ENCODE data around the gene MBD5. TPM values are rescaled to one million over a fixed set of nuclear protein-coding genes. Genes with fewer than 3 reads are reported as not detected.

Gene MBD5
- total RNA-seq, 1 experiment from 2014 or later, result 12.6 TPM

DNA sequence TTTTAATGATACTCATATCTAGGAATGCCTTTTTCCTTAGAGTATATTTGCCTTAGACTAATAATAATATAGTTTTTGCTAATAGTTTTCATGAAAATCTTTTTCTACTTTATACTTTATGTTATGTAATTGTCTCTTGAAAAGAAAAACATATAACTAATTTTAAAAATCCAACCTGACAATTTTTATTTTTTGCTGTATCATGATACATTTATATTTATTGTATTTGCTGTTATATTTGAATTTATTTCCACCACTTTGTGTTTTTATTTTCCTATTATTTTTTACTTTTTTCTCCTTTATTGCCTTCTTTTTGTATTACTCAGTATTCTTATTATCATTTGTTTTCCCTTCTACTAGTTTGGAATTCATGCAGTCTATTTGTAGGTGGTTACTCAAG, 85.4 kb downstream of the MBD5 start:
- no peak for DNase-seq (ENCODE audit: low read depth in 1 of 2, low spot score in 2 of 2)
- H3K9me3 ChIP-seq (replicated peaks), result no peaks in the 10 kb centered on the region
- H3K27me3 ChIP-seq (replicated peaks), result no peaks in the 10 kb centered on the region
- no peak overlapping the region for H3K4me3 ChIP-seq
- no peaks in the 10 kb centered on the region for H3K36me3 ChIP-seq
- H3K4me1 ChIP-seq (replicated peaks), result no peaks in the 10 kb centered on the region
- H3K27ac ChIP-seq, result no peak overlapping the region

DNA sequence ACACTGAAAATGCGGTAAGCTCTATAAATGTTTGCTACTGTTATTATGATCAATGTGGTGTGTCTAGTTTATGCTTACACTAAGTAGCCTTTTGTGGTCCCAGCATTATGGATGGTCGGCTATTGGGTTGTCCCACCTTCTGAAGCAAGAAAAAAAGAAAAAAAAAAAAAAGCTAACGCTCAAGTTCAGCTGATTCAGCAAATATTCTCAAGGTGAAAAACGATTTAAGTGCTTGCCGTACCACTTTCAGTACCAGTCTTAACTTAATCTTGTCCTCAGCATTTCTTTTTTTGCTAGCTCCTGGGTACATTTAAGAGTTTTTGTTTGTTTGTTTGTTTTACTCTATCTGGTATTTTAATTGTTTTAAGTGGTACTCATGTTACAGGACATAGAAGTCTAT, 87.5 kb downstream of the MBD5 start:
- H3K9me3 ChIP-seq (replicated peaks), result no peaks in the 10 kb centered on the region
- no peak overlapping the region for H3K27ac ChIP-seq
- H3K36me3 ChIP-seq, result no peaks in the 10 kb centered on the region
- no peak overlapping the region for H3K4me3 ChIP-seq
- no peaks in the 10 kb centered on the region for H3K4me1 ChIP-seq (replicated peaks)
- H3K27me3 ChIP-seq (replicated peaks), result no peaks in the 10 kb centered on the region
- no peak for DNase-seq (ENCODE audit: low read depth in 1 of 2, low spot score in 2 of 2)

GRCh38 chr2:148110184-148110583, 89.3 kb downstream of the MBD5 start:
- Histone ChIP-seq H3K4me1 (replicated peaks) (no peaks in the 10 kb centered on the region), H3K27me3 (replicated peaks) (no peaks in the 10 kb centered on the region), H3K36me3 (no peaks in the 10 kb centered on the region), H3K9me3 (replicated peaks) (no peaks in the 10 kb centered on the region), H3K4me3 (no peak overlapping the region), H3K27ac (no peak overlapping the region)
- DNase-seq (ENCODE audit: low read depth in 1 of 2, low spot score in 2 of 2), result no peak

- no peaks in the 10 kb centered on the region; the same call in 1 of the 2 replicates for H3K36me3 ChIP-seq
- no peak overlapping the region for H3K4me3 ChIP-seq
- no peaks in the 10 kb centered on the region for H3K4me1 ChIP-seq (replicated peaks)
- DNase-seq (ENCODE audit: low read depth in 1 of 2, low spot score in 2 of 2), result no peak
- no peaks in the 10 kb centered on the region for H3K9me3 ChIP-seq (replicated peaks)
- no peaks in the 10 kb centered on the region for H3K27me3 ChIP-seq (replicated peaks)
- no peak overlapping the region for H3K27ac ChIP-seq
These were observed 101.9 kb downstream of the MBD5 start for GRCh38 chr2:148122788-148123187.

DNA sequence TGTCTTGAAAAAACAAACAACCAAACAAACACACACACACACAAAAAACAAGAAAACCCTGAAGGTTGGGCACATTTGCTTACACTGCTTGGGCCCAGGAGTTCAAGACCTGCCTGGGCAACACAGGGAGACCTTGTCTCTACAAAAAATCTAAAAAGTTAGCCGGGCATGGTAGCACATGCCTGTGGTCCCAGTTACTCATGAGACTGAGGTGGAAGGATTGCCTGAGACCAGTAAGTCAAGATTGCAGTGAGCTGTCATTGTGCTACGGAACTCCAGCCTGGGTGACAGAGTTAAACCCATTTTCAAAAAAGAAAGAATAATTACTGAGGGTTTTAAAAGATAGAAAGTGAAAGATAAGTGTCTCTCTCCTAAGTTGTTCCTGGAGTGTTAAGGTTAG, 103.4 kb downstream of the MBD5 start:
- no peak for DNase-seq (ENCODE audit: low read depth in 1 of 2, low spot score in 2 of 2)
- no peak overlapping the region for H3K4me3 ChIP-seq
- H3K27me3 ChIP-seq (replicated peaks), result no peaks in the 10 kb centered on the region
- H3K36me3 ChIP-seq, result no peaks in the 10 kb centered on the region; the same call in 1 of the 2 replicates
- no peaks in the 10 kb centered on the region for H3K9me3 ChIP-seq (replicated peaks)
- H3K27ac ChIP-seq, result no peak overlapping the region
- H3K4me1 ChIP-seq (replicated peaks), result no peaks in the 10 kb centered on the region

DNA sequence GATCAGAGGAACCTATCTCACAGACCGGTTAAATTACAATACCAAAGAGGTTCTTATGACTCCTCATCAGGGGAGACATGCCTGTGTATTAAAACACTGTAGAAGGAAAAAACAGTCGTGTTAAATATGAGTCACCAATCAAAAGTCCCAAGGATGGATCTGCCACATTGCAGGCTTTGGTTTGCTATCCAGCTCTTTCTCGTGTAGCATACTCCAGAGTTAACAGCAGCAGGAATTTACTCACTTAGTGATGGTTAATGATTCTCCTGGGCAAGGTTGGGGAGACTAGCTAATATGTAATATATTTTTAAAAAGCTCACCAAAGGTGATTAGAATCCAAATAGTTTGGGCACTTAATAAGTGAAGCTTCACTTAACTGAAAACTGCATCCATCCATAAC, 109.7 kb downstream of the MBD5 start:
- no peaks in the 10 kb centered on the region for H3K4me1 ChIP-seq (replicated peaks)
- no peak overlapping the region for H3K27ac ChIP-seq
- H3K36me3 ChIP-seq, result no peaks in the 10 kb centered on the region; the same call in 1 of the 2 replicates
- no peaks in the 10 kb centered on the region for H3K27me3 ChIP-seq (replicated peaks)
- no peak for DNase-seq (ENCODE audit: low read depth in 1 of 2, low spot score in 2 of 2)
- H3K4me3 ChIP-seq, result no peak overlapping the region
- no peaks in the 10 kb centered on the region for H3K9me3 ChIP-seq (replicated peaks)

- Histone ChIP-seq H3K4me3 (no peak overlapping the region), H3K27me3 (replicated peaks) (no peaks in the 10 kb centered on the region), H3K36me3 (no peaks in the 10 kb centered on the region; the same call in 1 of the 2 replicates), H3K9me3 (replicated peaks) (no peaks in the 10 kb centered on the region; the same call in 1 of the 2 replicates), H3K4me1 (replicated peaks) (no peaks in the 10 kb centered on the region), H3K27ac (no peak overlapping the region)
- DNase-seq (ENCODE audit: low read depth in 1 of 2, low spot score in 2 of 2), result no peak
These were observed 111.5 kb downstream of the MBD5 start for GRCh38 chr2:148132412-148132811.

DNA sequence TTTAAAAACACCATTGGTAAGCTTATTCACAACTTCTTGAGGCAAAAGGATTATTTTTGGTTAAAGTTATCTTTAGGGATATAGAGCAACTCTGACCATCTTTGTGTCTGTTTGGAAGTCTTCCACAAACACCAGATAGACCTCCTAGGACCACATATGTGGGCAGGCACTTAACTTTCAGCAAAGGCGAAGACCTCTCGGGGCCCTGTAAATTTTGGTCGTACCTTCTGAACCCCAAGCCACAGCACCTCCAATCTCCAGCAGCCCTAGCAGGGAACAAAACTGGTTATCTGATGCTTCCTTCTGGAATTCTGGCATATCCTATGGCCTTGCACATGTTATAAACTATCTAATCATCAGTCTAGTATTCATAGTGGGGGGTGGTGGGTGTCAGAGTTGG, 114.8 kb downstream of the MBD5 start:
- no peaks in the 10 kb centered on the region for H3K27me3 ChIP-seq (replicated peaks)
- DNase-seq (ENCODE audit: low read depth in 1 of 2, low spot score in 2 of 2), result no peak
- H3K4me3 ChIP-seq, result no peak overlapping the region
- no peaks in the 10 kb centered on the region for H3K4me1 ChIP-seq (replicated peaks)
- no peaks in the 10 kb centered on the region for H3K36me3 ChIP-seq
- H3K27ac ChIP-seq, result no peak overlapping the region
- H3K9me3 ChIP-seq (replicated peaks), result no peaks in the 10 kb centered on the region; the same call in 1 of the 2 replicates

- H3K27me3 ChIP-seq (replicated peaks), result no peaks in the 10 kb centered on the region
- H3K27ac ChIP-seq, result no peak overlapping the region
- no peak overlapping the region for H3K4me3 ChIP-seq
- DNase-seq (ENCODE audit: low read depth in 1 of 2, low spot score in 2 of 2), result no peak
- no peaks in the 10 kb centered on the region for H3K4me1 ChIP-seq (replicated peaks)
- no peaks in the 10 kb centered on the region; the same call in 1 of the 2 replicates for H3K9me3 ChIP-seq (replicated peaks)
- H3K36me3 ChIP-seq, result no peaks in the 10 kb centered on the region
These were observed 115.5 kb downstream of the MBD5 start for GRCh38 chr2:148136441-148136840.

- no peaks in the 10 kb centered on the region for H3K9me3 ChIP-seq (replicated peaks)
- no peaks in the 10 kb centered on the region for H3K36me3 ChIP-seq
- no peak overlapping the region for H3K27ac ChIP-seq
- no peak for DNase-seq (ENCODE audit: low read depth in 1 of 2, low spot score in 2 of 2)
- no peaks in the 10 kb centered on the region for H3K27me3 ChIP-seq (replicated peaks)
- H3K4me1 ChIP-seq (replicated peaks), result no peaks in the 10 kb centered on the region
- no peak overlapping the region for H3K4me3 ChIP-seq
These were observed 141.1 kb downstream of the MBD5 start for GRCh38 chr2:148161909-148162435.

- Histone ChIP-seq H3K4me3 (no peak overlapping the region), H3K27ac (no peak overlapping the region), H3K4me1 (replicated peaks) (no peaks in the 10 kb centered on the region), H3K36me3 (no peaks in the 10 kb centered on the region), H3K27me3 (replicated peaks) (no peaks in the 10 kb centered on the region), H3K9me3 (replicated peaks) (no peaks in the 10 kb centered on the region)
- DNase-seq (ENCODE audit: low read depth in 1 of 2, low spot score in 2 of 2), result no peak
These were observed 142.0 kb downstream of the MBD5 start for GRCh38 chr2:148162871-148163270.

GRCh38 chr2:148165975-148166374, 145.1 kb downstream of the MBD5 start:
- no peaks in the 10 kb centered on the region for H3K27me3 ChIP-seq (replicated peaks)
- no peak for DNase-seq (ENCODE audit: low read depth in 1 of 2, low spot score in 2 of 2)
- no peaks in the 10 kb centered on the region for H3K9me3 ChIP-seq (replicated peaks)
- no peaks in the 10 kb centered on the region for H3K4me1 ChIP-seq (replicated peaks)
- no peaks in the 10 kb centered on the region for H3K36me3 ChIP-seq
- no peak overlapping the region for H3K4me3 ChIP-seq
- H3K27ac ChIP-seq, result no peak overlapping the region

DNA sequence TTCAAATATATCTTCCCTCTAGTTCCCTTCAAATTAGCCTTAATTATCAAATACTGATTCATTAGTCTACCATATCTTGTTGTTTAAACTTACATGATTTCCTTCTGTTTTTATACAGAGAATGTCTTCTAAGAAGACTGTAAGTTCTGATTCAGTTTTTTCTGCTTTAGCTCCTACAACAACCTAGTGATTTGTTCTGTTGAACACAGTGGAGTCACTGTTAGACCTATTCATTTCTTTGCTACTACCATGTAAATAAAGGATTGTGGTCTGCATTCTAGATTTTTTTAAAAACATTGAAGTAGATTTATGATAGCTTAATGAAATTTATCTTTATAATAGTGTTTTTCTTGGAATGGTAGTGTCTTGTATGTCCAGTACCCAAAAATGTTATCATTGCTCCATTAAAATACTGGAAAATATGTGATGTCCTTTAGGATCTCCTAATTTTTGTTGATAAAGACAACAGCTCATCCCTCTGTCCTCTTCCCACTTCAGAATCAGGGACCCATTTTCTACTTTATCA, 146.4 kb downstream of the MBD5 start:
- H3K4me3 ChIP-seq, result no peak overlapping the region
- H3K36me3 ChIP-seq, result no peaks in the 10 kb centered on the region
- no peaks in the 10 kb centered on the region for H3K27me3 ChIP-seq (replicated peaks)
- no peaks in the 10 kb centered on the region for H3K9me3 ChIP-seq (replicated peaks)
- DNase-seq (ENCODE audit: low read depth in 1 of 2, low spot score in 2 of 2), result no peak
- no peak overlapping the region for H3K27ac ChIP-seq
- H3K4me1 ChIP-seq (replicated peaks), result no peaks in the 10 kb centered on the region

- no peak for DNase-seq (ENCODE audit: low read depth in 1 of 2, low spot score in 2 of 2)
- Histone ChIP-seq H3K36me3 (no peaks in the 10 kb centered on the region), H3K27me3 (replicated peaks) (no peaks in the 10 kb centered on the region), H3K4me3 (no peak overlapping the region), H3K27ac (no peak overlapping the region), H3K9me3 (replicated peaks) (no peaks in the 10 kb centered on the region), H3K4me1 (replicated peaks) (no peaks in the 10 kb centered on the region)
These were observed 147.0 kb downstream of the MBD5 start for GRCh38 chr2:148167855-148168254.
